ELF-1 (cell line): ENCODE results near the gene CACNB2.
"Not testable (repeated sequence)": the region's sequence is repeated elsewhere in the genome, so short reads cannot be mapped to it uniquely, and the experiment has no call there.

Source experiments
- DNase-seq: peaks from one replicate; pipeline ENCODE4 v3.0.0-alpha.2; 2016; ENCODE audit warnings: low read depth, low spot score

The CACNB2 gene

GRCh38 chr10:18144928-18145327 lies 4.7 kb downstream of the CACNB2 start:
- DNase-seq = peak; percentile 6

- DNase-seq = no peak
Measured at GRCh38 chr10:18145652-18146051, 5.4 kb downstream of the CACNB2 start.

GRCh38 chr10:18149196-18149800 lies 9.1 kb downstream of the CACNB2 start:
- no peak for DNase-seq

GRCh38 chr10:18151356-18151890 lies 11.2 kb downstream of the CACNB2 start:
- no peak for DNase-seq

- DNase-seq = not testable (repeated sequence)
Measured at GRCh38 chr10:18153381-18153780, 13.2 kb downstream of the CACNB2 start.

GRCh38 chr10:18155321-18155720 lies 15.1 kb downstream of the CACNB2 start:
- no peak for DNase-seq

GRCh38 chr10:18156797-18157196 lies 16.6 kb downstream of the CACNB2 start:
- not testable (repeated sequence) for DNase-seq

GRCh38 chr10:18157881-18158280 lies 17.7 kb downstream of the CACNB2 start:
- DNase-seq = no peak

- no peak for DNase-seq
Measured at GRCh38 chr10:18158773-18159265, 18.6 kb downstream of the CACNB2 start.

GRCh38 chr10:18159557-18159956 lies 19.3 kb downstream of the CACNB2 start:
- DNase-seq = no peak

- no peak for DNase-seq
Measured at GRCh38 chr10:18162021-18162627, 21.9 kb downstream of the CACNB2 start.

- DNase-seq = no peak
Measured at GRCh38 chr10:18164093-18164492, 23.9 kb downstream of the CACNB2 start.

- no peak for DNase-seq
Measured at GRCh38 chr10:18164748-18165361, 24.6 kb downstream of the CACNB2 start.

- no peak for DNase-seq
Measured at GRCh38 chr10:18178854-18179483, 38.7 kb downstream of the CACNB2 start.

GRCh38 chr10:18179891-18180290 lies 39.7 kb downstream of the CACNB2 start:
- no peak for DNase-seq

GRCh38 chr10:18181382-18181781 lies 41.2 kb downstream of the CACNB2 start:
- not testable (repeated sequence) for DNase-seq

GRCh38 chr10:18185621-18186020 lies 45.4 kb downstream of the CACNB2 start:
- no peak for DNase-seq

- DNase-seq = no peak
Measured at GRCh38 chr10:18190840-18191239, 50.6 kb downstream of the CACNB2 start.

- DNase-seq = no peak
Measured at GRCh38 chr10:18194634-18195033, 54.4 kb downstream of the CACNB2 start.

GRCh38 chr10:18195060-18195799 lies 55.0 kb downstream of the CACNB2 start:
- no peak for DNase-seq

GRCh38 chr10:18196806-18197550 lies 56.8 kb downstream of the CACNB2 start:
- DNase-seq = peak; percentile 6
